IPS-20b (cell line): ENCODE results near the gene UBN1.
"Not testable (repeated sequence)": the region's sequence is repeated elsewhere in the genome, so short reads cannot be mapped to it uniquely, and the experiment has no call there.

Experiments used
- H3K27ac ChIP-seq: one replicate; pipeline ENCODE4 v1.5.1; 2013; ENCODE audit warnings: low read length
- H3K27me3 ChIP-seq: 2 replicates; pipeline ENCODE4 v1.6.1; 2013; ENCODE audit warnings: mild to moderate bottlenecking, low read length, inconsistent platforms; ENCODE audit not compliant: insufficient read depth
- H3K36me3 ChIP-seq: 2 replicates; pipeline ENCODE4 v1.6.1; 2013; ENCODE audit warnings: low read depth, mild to moderate bottlenecking, inconsistent platforms, low read length, moderate library complexity; ENCODE audit not compliant: insufficient read depth
- H3K4me1 ChIP-seq: 2 replicates; pipeline ENCODE4 v1.6.1; 2013; ENCODE audit warnings: mild to moderate bottlenecking, control low read depth, inconsistent platforms, low read length, moderate library complexity; ENCODE audit not compliant: insufficient read depth
- H3K4me3 ChIP-seq: 2 replicates; pipeline ENCODE4 v1.5.1; 2013; ENCODE audit warnings: mild to moderate bottlenecking, low read length, inconsistent platforms
- H3K9ac ChIP-seq: 2 replicates; pipeline ENCODE4 v1.6.1; 2013; ENCODE audit warnings: low read depth, mild to moderate bottlenecking, inconsistent platforms, low read length, moderate library complexity
- H3K9me3 ChIP-seq: 2 replicates; pipeline ENCODE4 v1.6.1; 2013; ENCODE audit warnings: mild to moderate bottlenecking, low read depth, low read length, inconsistent platforms; ENCODE audit not compliant: insufficient read depth

UBN1 gene

DNA sequence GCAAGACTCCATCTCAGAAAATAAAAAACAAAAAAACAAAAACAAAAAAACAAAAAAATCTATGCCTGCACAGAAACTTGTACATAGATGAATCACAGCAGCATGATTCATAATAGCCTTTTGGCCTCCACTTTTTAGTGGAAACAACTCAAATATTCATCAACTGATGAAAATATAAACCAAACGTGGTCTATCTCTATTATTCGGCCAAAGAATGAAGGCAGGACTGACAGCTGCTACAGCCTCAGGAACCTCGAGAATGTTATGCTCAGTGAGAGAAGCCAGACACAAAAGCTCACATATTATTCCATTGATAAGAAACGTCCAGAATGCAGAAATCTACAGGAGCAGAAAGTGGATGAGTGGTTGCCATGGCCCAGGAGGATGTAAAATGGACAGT is 69.8 kb downstream of the UBN1 start:
- H3K27ac ChIP-seq = no peak overlapping the region
- no peaks in the 10 kb centered on the region for H3K9me3 ChIP-seq
- no peak overlapping the region for H3K9ac ChIP-seq
- H3K4me1 ChIP-seq = 0 out of 2 replicates have a peak, but pooled peaks cover 3% of the 10 kb centered on the region
- no peaks in the 10 kb centered on the region for H3K36me3 ChIP-seq
- no peak overlapping the region for H3K4me3 ChIP-seq
- H3K27me3 ChIP-seq = no peaks in the 10 kb centered on the region

DNA sequence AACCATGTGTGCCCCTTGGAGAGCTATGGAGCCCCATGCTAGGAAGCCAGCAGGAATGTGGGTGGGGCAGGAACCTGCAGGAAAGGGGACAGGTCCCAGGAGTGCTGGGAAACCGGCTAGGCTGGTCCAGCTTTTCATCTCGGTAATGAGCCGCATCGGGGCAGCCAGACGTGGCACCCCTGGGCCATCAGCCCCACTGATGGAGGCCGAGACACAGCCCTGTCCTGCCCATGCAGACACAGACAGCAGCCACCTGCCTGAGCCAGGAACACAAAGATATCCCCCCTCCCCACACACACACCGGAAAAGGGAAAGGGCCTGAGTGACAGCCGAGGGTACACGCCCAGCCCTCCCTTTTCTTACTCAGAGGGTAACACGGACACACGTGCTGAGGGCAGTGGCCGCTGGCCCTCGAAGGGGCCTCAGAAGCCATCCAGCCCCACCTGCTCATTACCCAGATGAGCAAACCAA is 71.5 kb downstream of the UBN1 start:
- H3K27ac ChIP-seq = no peak overlapping the region
- no peaks in the 10 kb centered on the region for H3K9me3 ChIP-seq
- no peak overlapping the region for H3K9ac ChIP-seq
- 0 out of 2 replicates have a peak, but pooled peaks cover 3% of the 10 kb centered on the region for H3K4me1 ChIP-seq
- H3K36me3 ChIP-seq = no peaks in the 10 kb centered on the region
- H3K27me3 ChIP-seq = no peaks in the 10 kb centered on the region
- H3K4me3 ChIP-seq = no peak overlapping the region

DNA sequence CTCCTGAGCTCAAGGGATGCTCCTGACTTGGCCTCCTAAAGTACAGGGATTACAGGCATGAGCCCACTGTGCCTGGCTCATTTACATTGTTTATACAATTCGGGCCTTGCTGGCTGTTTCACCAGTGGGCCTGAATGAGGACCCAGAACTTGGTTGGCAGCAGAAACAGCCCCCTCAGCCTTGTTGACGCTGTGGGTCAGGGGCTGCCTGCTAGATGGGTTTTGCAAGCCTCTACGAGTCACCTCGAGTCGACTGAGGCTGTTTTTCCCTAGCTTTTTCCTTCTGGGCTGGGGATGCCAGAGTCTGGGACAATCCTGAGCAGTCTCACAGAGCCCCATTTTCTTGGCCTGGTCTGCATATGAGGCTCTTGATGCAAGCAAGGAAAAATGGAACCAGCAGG is 73.5 kb downstream of the UBN1 start:
- Histone ChIP-seq H3K9ac (no peak overlapping the region), H3K9me3 (no peaks in the 10 kb centered on the region), H3K36me3 (no peaks in the 10 kb centered on the region), H3K27me3 (no peaks in the 10 kb centered on the region), H3K4me1 (peaks cover 11% of the 10 kb centered on the region; the same call in 1 of the 2 replicates), H3K27ac (no peak overlapping the region), H3K4me3 (no peak overlapping the region)

DNA sequence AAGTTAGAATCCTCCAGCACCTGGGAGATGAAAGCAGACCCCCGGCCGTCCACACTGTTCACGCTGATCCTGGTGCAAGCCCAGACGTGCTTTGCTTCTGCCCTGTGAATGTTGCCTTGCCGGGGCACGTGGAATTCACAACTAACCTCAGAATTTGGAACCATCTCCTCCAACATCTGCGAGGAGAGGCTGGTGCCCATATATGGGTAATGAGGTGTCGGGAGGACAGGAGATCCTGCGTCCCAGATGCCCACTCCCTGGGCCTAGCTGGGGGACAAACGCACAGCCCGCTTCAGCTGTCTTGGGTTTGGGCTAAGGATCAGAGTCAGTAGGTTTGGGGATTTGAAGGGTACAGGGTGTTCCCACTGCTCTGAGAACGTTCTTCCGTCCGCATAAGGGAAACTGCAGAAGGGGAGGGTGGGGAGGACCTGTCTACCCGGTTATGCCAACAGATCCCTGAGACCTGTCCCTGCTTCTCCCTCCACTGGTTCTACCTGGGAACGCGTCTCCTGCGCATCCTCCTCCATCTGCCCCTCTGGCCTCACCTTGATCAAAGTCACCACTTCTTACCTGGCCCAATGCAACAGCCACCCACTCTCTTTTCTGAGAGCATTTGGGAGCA is 75.6 kb downstream of the UBN1 start:
- Histone ChIP-seq H3K36me3 (no peaks in the 10 kb centered on the region), H3K27ac (no peak overlapping the region), H3K27me3 (no peaks in the 10 kb centered on the region), H3K4me3 (no peak overlapping the region), H3K4me1 (peaks cover 11% of the 10 kb centered on the region; the same call in 1 of the 2 replicates), H3K9ac (no peak overlapping the region), H3K9me3 (peaks cover 10% of the 10 kb centered on the region; the same call in 1 of the 2 replicates)

DNA sequence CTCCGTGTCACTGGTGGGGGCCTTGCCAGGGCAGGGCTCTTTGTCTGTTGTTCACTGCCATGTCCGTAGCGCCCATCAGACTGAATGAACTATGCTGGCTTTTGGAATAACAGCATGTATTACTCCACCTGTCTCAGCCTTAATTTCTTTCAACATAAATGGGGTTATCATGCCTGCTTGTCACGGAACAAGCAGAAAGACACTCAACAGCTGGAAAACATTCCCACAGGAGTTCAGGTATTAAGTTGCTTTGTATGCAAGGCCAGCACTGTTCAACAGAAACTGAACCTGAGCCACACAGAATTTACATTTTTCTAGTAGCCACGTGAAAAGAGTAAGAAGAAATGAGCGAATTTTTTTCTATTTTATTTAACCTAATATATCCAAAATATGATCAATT is 76.6 kb downstream of the UBN1 start:
- peaks cover 10% of the 10 kb centered on the region; the same call in 1 of the 2 replicates for H3K9me3 ChIP-seq
- H3K9ac ChIP-seq = no peak overlapping the region
- H3K4me3 ChIP-seq = no peak overlapping the region
- peaks cover 8% of the 10 kb centered on the region; the same call in 1 of the 2 replicates for H3K4me1 ChIP-seq
- no peaks in the 10 kb centered on the region for H3K27me3 ChIP-seq
- no peak overlapping the region for H3K27ac ChIP-seq
- H3K36me3 ChIP-seq = no peaks in the 10 kb centered on the region

DNA sequence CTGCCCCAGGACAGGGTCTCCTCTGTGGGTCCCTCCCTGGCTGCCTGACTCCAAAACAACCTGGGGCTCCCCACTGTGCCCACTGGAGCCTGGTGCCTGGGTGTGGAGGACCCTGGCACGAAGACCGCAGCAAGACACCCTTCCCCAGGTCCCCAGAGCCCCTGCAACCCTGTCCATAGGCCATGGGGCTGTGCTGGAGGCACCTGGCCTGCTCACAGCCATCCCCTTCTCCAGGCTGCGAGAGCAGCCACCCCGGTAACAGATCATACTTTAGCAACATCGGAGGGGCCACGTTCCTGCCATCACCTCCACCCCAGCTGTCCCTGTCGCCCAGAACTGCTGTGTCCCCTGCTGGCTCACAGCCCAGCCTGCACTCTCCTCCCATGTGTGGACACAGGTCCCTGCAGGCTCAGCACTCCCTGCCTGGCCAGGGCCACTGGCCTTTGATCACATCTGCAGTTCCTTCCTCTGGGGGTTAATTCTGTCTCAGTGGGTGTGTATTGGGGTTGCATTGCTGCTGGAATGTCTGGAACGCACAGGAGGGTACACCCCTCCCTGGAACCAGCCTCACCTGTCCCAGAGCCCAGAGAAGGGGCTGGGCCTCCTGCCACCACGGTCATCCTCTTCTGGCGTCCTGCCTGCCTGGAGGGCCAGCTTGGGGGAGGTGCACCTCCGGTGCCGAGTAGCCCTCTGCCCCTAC is 77.5 kb downstream of the UBN1 start:
- no peak overlapping the region for H3K27ac ChIP-seq
- H3K9ac ChIP-seq = peak overlapping the region; percentile 22; the same call in 1 of the 2 replicates
- H3K4me1 ChIP-seq = peaks cover 8% of the 10 kb centered on the region; the same call in 1 of the 2 replicates
- H3K4me3 ChIP-seq = no peak overlapping the region
- H3K27me3 ChIP-seq = no peaks in the 10 kb centered on the region
- peaks cover 10% of the 10 kb centered on the region; the same call in 1 of the 2 replicates for H3K9me3 ChIP-seq
- no peaks in the 10 kb centered on the region for H3K36me3 ChIP-seq

DNA sequence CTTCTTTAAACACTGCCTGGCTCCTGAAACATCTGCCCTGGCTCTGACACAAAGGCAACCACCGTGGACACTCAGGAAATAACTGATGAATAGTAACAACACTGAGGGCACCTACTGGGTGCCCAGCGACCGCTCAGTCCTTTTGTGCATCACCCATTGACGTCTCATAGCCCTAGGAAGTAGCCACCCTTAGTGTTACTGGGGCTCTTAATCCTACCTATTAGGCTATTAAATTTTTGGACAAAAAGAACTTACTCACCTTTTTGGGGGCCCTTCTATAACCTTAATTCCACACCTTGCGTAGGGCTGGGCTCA is 78.0 kb downstream of the UBN1 start:
- peaks cover 10% of the 10 kb centered on the region; the same call in 1 of the 2 replicates for H3K9me3 ChIP-seq
- peaks cover 8% of the 10 kb centered on the region; the same call in 1 of the 2 replicates for H3K4me1 ChIP-seq
- H3K9ac ChIP-seq = peak overlapping the region; percentile 22; the same call in 1 of the 2 replicates
- H3K27me3 ChIP-seq = no peaks in the 10 kb centered on the region
- H3K27ac ChIP-seq = no peak overlapping the region
- H3K36me3 ChIP-seq = no peaks in the 10 kb centered on the region
- no peak overlapping the region for H3K4me3 ChIP-seq

DNA sequence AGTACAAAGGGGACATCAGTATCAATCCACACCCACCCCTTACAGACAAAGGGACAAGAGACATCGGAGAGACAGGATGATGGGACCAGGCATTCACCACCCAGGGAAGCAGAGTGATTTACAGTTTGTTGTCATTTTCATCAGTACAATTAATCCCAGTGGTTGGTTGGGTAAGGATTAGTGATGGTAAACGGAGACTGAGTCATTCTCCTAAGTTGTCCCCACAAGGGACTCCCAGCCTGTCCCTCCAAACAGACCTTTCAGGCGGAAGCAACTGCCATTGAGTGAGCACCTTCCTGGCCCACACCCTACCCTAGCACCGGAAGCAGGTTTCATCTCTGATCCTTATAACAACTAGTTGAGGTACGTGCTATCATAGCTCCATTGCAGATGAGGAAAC is 78.5 kb downstream of the UBN1 start:
- no peak overlapping the region for H3K4me3 ChIP-seq
- no peak overlapping the region for H3K27ac ChIP-seq
- H3K9me3 ChIP-seq = peaks cover 10% of the 10 kb centered on the region; the same call in 1 of the 2 replicates
- no peak overlapping the region for H3K9ac ChIP-seq
- H3K36me3 ChIP-seq = no peaks in the 10 kb centered on the region
- H3K27me3 ChIP-seq = no peaks in the 10 kb centered on the region
- peaks cover 8% of the 10 kb centered on the region; the same call in 1 of the 2 replicates for H3K4me1 ChIP-seq

DNA sequence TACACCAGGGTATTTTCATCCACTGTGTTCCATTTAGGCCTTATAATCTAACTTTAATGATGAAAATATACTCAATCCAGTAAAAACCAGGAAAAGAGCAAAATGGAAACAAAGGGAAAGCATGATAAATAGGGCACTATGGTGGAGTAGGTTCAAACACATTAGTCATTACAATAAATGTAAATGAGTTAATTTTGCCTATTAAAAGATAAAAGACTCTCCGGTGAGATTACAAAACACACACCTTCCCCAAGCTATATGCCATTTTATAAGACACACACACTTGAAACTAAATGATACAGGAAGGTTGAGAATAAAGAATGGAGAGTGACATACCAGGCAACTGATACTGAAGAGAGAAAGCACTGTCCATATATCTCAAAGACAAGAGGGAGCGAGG is 79.6 kb downstream of the UBN1 start:
- no peaks in the 10 kb centered on the region for H3K27me3 ChIP-seq

DNA sequence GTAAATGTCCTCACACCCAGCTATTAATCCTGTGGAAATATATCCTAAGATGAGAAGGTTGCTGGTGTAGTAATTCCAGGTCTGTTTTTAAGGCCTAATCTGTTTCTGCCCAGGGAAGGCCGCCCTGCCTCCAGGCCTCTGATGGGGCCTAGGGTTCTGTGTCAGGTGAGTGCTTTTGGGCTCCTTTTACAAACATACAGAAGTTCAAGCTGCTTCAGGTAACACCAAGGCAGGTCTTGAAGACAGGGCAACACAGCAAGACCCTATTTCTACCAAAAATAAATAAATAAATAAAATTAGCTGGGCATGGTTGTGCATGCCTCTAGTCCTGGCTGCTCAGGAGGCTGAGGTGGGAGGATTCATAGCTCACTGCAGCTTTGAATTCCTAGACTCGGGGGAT is 80.4 kb downstream of the UBN1 start:
- Histone ChIP-seq H3K4me1 (peaks cover 8% of the 10 kb centered on the region; the same call in 1 of the 2 replicates), H3K4me3 (no peak overlapping the region), H3K9ac (no peak overlapping the region), H3K27me3 (no peaks in the 10 kb centered on the region), H3K27ac (no peak overlapping the region), H3K9me3 (peaks cover 10% of the 10 kb centered on the region; the same call in 1 of the 2 replicates), H3K36me3 (no peaks in the 10 kb centered on the region)

More for the DNA sequence above, 79.6 kb downstream of the UBN1 start:
- Histone ChIP-seq H3K9me3 (peaks cover 10% of the 10 kb centered on the region; the same call in 1 of the 2 replicates), H3K4me1 (peaks cover 8% of the 10 kb centered on the region; the same call in 1 of the 2 replicates), H3K36me3 (no peaks in the 10 kb centered on the region), H3K27ac (no peak overlapping the region), H3K9ac (no peak overlapping the region), H3K4me3 (no peak overlapping the region)

DNA sequence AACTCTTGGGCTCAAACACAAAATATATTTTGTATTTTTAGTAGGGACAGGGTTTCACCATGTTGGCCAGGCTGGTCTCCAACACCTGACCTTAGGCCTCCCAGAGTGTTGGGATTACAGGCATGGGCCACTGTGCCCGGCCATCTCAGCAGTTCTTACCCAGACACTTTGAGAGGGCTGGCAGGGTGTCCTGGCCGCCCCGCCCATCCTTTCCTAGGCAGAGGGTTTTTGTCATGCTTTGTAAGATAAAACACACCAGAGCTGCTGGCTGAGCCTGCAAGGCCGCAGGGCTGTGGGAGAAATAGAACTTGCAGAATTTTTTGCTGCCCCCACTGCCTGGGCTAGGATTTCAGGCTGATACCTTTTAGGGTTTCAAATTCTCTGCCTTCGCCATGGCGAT is 80.9 kb downstream of the UBN1 start:
- H3K36me3 ChIP-seq = no peaks in the 10 kb centered on the region
- peaks cover 8% of the 10 kb centered on the region; the same call in 1 of the 2 replicates for H3K4me1 ChIP-seq
- H3K4me3 ChIP-seq = no peak overlapping the region
- H3K9me3 ChIP-seq = peaks cover 10% of the 10 kb centered on the region; the same call in 1 of the 2 replicates
- H3K9ac ChIP-seq = no peak overlapping the region
- no peaks in the 10 kb centered on the region for H3K27me3 ChIP-seq
- H3K27ac ChIP-seq = no peak overlapping the region

DNA sequence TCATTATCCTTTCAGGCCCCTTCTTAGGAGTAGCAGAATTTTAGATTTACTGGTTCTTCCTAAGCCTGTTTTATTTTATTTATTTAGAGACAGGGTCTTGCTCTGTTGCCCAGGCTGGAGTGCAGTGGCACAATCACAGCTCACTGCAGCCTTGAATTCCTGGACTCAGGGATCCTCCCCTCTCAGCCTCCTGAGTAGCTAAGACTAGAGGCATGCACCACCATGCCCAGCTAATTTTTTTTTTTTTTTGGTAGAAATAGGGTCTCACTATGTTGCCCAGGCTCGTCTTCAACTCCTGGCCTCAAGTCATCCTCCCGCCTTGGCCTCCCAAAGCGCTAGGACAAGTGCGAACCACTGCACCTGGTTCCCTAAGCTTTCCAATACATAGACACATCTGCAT is 82.3 kb downstream of the UBN1 start:
- H3K36me3 ChIP-seq, H3K27me3 ChIP-seq, H3K4me3 ChIP-seq, H3K27ac ChIP-seq, H3K9ac ChIP-seq, H3K4me1 ChIP-seq, H3K9me3 ChIP-seq: not testable (repeated sequence)
